HTERT RPE-1 (cell line): Measurements from ENCODE around the gene CFAP97D1.
"Not testable (repeated sequence)": the region's sequence is repeated elsewhere in the genome, so short reads cannot be mapped to it uniquely, and the experiment has no call there.

Experiments
- in situ Hi-C: fragments of 300-500 bp; cut with MboI; formaldehyde crosslinking; loops from 4 replicates; pipeline ENCODE4 v1.14.3; 2020; ENCODE audit warnings: low sequenced_read_pairs

CFAP97D1 gene

GRCh38 chr17:43792668-43793067 lies 12.4 kb downstream of the CFAP97D1 start:
- in situ Hi-C loops: not testable (repeated sequence)

GRCh38 chr17:43798024-43798423 lies 17.8 kb downstream of the CFAP97D1 start:
- in situ Hi-C loops: not testable (repeated sequence)

DNA sequence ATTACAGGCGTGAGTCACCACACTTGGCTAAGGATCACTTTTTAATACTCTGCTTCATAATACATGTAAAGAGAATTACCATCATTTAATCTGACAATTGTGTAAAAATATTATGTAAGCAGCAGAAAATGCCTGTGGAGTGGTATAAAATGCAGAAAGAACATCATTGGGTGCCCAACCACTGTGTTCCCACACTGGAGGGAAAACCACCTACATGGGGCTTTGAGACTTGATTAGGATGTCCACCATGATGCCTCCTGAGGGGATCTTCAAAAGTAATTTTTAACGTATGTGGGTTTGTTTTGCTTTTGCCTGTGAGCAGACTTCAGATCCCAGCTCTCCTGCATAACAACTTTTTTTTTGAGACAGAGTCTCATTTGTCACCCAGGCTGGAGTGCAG lies 18.8 kb downstream of the CFAP97D1 start:
- in situ Hi-C loops: no loop called here

GRCh38 chr17:43800736-43801135 lies 20.5 kb downstream of the CFAP97D1 start:
- in situ Hi-C loops: no loop called here

- in situ Hi-C loops: no loop called here
These were observed 21.6 kb downstream of the CFAP97D1 start for GRCh38 chr17:43801844-43802243.

- in situ Hi-C loops: no loop called here
These were observed 23.5 kb downstream of the CFAP97D1 start for GRCh38 chr17:43803758-43804157.

GRCh38 chr17:43805117-43805516 lies 24.9 kb downstream of the CFAP97D1 start:
- in situ Hi-C loops: no loop called here

DNA sequence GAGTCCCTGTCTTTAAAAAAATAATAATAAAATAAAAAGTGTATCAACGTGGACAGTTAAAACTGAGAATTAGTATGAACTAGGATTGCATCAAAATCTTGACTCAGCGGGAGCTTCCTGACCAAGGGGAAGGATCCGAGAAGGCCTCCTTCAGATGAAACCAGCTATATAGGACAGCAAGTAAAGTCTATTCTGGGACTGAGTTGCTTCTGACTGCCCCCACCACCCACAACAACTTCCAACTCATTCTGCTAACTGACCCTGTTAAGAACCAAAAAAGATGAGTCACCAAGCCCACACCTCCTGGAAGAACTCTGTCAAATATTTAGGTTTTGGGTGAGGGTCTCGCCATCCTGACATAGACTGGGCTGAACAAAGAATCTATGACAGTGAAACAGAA lies 27.8 kb downstream of the CFAP97D1 start:
- in situ Hi-C loops: no loop called here

DNA sequence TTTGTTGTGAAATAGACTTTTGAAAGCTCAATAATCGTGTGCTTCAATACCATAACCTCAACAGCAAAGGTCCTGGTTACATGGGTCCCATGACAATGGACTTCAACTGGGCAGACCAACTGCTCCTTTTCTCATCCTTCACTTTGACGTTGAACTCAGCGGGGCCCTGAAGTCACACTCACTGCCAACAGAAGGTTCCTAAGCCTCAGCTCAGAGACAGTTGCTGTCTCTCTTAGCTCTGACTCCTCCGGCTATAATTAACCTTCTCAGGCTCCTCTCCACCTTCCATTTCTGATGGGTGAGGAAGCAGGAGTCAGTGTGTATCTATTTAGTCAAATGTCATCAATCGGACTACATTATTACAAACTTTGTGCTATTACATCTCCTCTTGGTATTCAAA lies 28.9 kb downstream of the CFAP97D1 start:
- in situ Hi-C loops: no loop called here

GRCh38 chr17:43810226-43810715 lies 30.0 kb downstream of the CFAP97D1 start:
- in situ Hi-C loops: no loop called here

- in situ Hi-C loops: no loop called here
These were observed 30.6 kb downstream of the CFAP97D1 start for GRCh38 chr17:43810823-43811222.

DNA sequence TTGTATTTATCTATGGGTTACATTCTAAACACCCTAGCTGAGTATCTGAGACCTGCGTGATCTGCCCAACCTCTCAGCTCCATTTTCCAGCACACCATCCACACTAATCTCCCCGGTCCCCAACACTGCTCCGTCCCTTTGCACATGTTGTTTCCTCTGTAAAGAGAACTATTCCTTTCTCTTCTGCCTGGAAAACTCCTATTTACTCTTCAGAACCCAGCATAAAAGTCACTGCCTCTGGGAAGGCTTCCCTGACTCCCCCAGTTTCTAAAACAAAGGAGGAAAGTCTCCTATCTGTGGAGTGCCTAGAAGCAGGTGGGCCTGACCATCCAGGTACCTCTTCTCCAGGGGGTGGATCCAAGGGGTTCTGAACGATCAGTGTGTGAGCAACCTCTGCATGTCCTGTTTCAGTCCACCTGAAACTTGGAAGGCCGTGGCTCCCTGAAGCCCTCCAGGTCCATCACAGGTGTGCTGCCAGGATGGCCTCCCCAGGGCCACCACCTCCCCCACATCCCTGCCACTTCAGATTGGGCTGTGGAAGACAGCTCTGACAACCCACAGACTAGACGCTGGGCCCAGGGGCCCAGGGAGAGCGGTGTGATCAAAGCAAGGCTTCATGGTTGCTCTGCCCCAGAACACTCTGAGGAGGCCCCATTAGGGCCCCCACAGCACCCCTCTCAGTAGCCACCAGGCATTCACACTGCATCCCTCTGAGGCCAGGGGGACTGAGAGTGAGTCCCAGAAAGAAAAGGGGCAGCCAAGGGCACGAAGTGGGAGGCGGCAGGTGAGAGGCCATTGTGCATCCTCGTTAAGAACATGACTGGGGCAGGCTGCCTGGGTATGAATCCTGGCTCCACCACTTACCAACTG lies 32.4 kb downstream of the CFAP97D1 start:
- in situ Hi-C loops: no loop called here

DNA sequence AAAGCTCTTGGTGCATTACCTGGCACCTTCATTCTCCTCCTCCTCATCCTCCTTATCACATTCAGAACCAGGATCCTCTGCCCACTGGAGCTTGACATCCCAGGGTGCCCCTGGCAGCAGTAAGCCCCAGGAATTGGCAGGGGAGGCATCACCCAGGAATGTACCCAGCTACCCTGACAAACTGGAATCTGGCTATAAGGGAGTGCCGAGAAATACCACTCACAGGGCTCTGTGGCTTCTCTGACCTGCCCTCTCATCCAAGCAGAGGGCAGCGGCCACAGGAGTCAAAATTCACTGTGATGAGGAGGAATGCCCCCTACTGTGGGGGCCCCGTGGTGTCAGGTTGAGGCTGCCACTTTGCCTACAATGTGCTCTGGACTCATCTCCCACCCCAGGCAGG lies 33.2 kb downstream of the CFAP97D1 start:
- in situ Hi-C loops: no loop called here

GRCh38 chr17:43814026-43814425 lies 33.8 kb downstream of the CFAP97D1 start:
- in situ Hi-C loops: no loop called here

- in situ Hi-C loops: no loop called here
These were observed 34.5 kb downstream of the CFAP97D1 start for GRCh38 chr17:43814714-43815113.

- in situ Hi-C loops: no loop called here
These were observed 36.4 kb downstream of the CFAP97D1 start for GRCh38 chr17:43816336-43817320.

GRCh38 chr17:43817826-43818225 lies 37.6 kb downstream of the CFAP97D1 start:
- in situ Hi-C loops: no loop called here

- in situ Hi-C loops: no loop called here
These were observed 38.7 kb downstream of the CFAP97D1 start for GRCh38 chr17:43818966-43819365.

GRCh38 chr17:43820759-43821158 lies 40.5 kb downstream of the CFAP97D1 start:
- in situ Hi-C loops: no loop called here

GRCh38 chr17:43822570-43823190 lies 42.4 kb downstream of the CFAP97D1 start:
- in situ Hi-C loops: no loop called here
